ENCODE data around the gene TP53INP2.

Gene TP53INP2

GRCh38 chr20:34732523-34732922 lies 28.4 kb downstream of the TP53INP2 start:
- no peak for DNase-seq (ENCODE audit: low read depth in 2 of 2)
- TF ChIP-seq CTCF (IDR thresholded peaks at IDR 0.05; ENCODE audit: low read depth, low read length), result no peak
- H3K4me3 ChIP-seq (replicated peaks in 1 of 2; ENCODE audit: low read depth in 2 of 2, low read length in 2 of 2), result no peak overlapping the region

- no peak overlapping the region for H3K4me3 ChIP-seq (replicated peaks in 1 of 2; ENCODE audit: low read depth in 2 of 2, low read length in 2 of 2)
- DNase-seq (ENCODE audit: low read depth in 2 of 2), result no peak
- TF ChIP-seq CTCF (IDR thresholded peaks at IDR 0.05; ENCODE audit: low read depth, low read length), result no peak
Measured at GRCh38 chr20:34736106-34736735, 32.1 kb downstream of the TP53INP2 start.

GRCh38 chr20:34743039-34743438 lies 38.9 kb downstream of the TP53INP2 start:
- no peak for TF ChIP-seq CTCF (IDR thresholded peaks at IDR 0.05; ENCODE audit: low read depth, low read length)
- H3K4me3 ChIP-seq (replicated peaks in 1 of 2; ENCODE audit: low read depth in 2 of 2, low read length in 2 of 2), result no peak overlapping the region
- DNase-seq (ENCODE audit: low read depth in 2 of 2), result no peak

GRCh38 chr20:34744340-34744739 lies 40.2 kb downstream of the TP53INP2 start:
- no peak overlapping the region for H3K4me3 ChIP-seq (replicated peaks in 1 of 2; ENCODE audit: low read depth in 2 of 2, low read length in 2 of 2)
- DNase-seq (ENCODE audit: low read depth in 2 of 2), result no peak
- no peak for TF ChIP-seq CTCF (IDR thresholded peaks at IDR 0.05; ENCODE audit: low read depth, low read length)

- no peak overlapping the region for H3K4me3 ChIP-seq (replicated peaks in 1 of 2; ENCODE audit: low read depth in 2 of 2, low read length in 2 of 2)
- TF ChIP-seq CTCF (IDR thresholded peaks at IDR 0.05; ENCODE audit: low read depth, low read length), result no peak
- DNase-seq (ENCODE audit: low read depth in 2 of 2), result no peak
Measured at GRCh38 chr20:34744847-34745246, 40.7 kb downstream of the TP53INP2 start.

GRCh38 chr20:34746674-34747073 lies 42.5 kb downstream of the TP53INP2 start:
- no peak overlapping the region for H3K4me3 ChIP-seq (replicated peaks in 1 of 2; ENCODE audit: low read depth in 2 of 2, low read length in 2 of 2)
- no peak for TF ChIP-seq CTCF (IDR thresholded peaks at IDR 0.05; ENCODE audit: low read depth, low read length)
- DNase-seq (ENCODE audit: low read depth in 2 of 2), result no peak

- TF ChIP-seq CTCF (IDR thresholded peaks at IDR 0.05; ENCODE audit: low read depth, low read length), result no peak
- no peak for DNase-seq (ENCODE audit: low read depth in 2 of 2)
Measured at GRCh38 chr20:34747479-34747878, 43.3 kb downstream of the TP53INP2 start.

More at GRCh38 chr20:34747479-34747878, 43.3 kb downstream of the TP53INP2 start:
- H3K4me3 ChIP-seq (replicated peaks in 1 of 2; ENCODE audit: low read depth in 2 of 2, low read length in 2 of 2), result no peak overlapping the region

All from cardiac fibroblast (primary cell).